ENCODE measurements around the gene AKR1C4. TPM values are rescaled to one million over a fixed set of nuclear protein-coding genes. Genes with fewer than 3 reads are reported as not detected.
"Not testable (repeated sequence)": the region's sequence is repeated elsewhere in the genome, so short reads cannot be mapped to it uniquely, and the experiment has no call there.

AKR1C4 gene
- total RNA-seq, 1 donor from 2014 or later, result not detected

GRCh38 chr10:5168897-5169420, 27.7 kb upstream of the AKR1C4 start:
- Histone ChIP-seq H3K36me3 (ENCODE audit: control insufficient read depth, insufficient read depth, low read length) (no peaks in the 10 kb centered on the region), H3K4me3 (ENCODE audit: low read depth, low read length) (no peak overlapping the region), H3K27me3 (ENCODE audit: control insufficient read depth, insufficient read depth, low read length) (no peaks in the 10 kb centered on the region)
- no peak for TF ChIP-seq CTCF (IDR thresholded peaks at IDR 0.05; ENCODE audit: insufficient read depth, low read length, severe bottlenecking)
- DNase-seq (ENCODE audit: low read depth) (no peak), FAIRE-seq (no peak)

GRCh38 chr10:5175581-5175980, 21.1 kb upstream of the AKR1C4 start:
- H3K36me3 ChIP-seq (ENCODE audit: control insufficient read depth, insufficient read depth, low read length); FAIRE-seq; H3K27me3 ChIP-seq (ENCODE audit: control insufficient read depth, insufficient read depth, low read length); DNase-seq (ENCODE audit: low read depth); H3K4me3 ChIP-seq (ENCODE audit: low read depth, low read length): not testable (repeated sequence)

GRCh38 chr10:5180503-5180902, 16.1 kb upstream of the AKR1C4 start:
- not testable (repeated sequence) for DNase-seq (ENCODE audit: low read depth); H3K36me3 ChIP-seq (ENCODE audit: control insufficient read depth, insufficient read depth, low read length); H3K27me3 ChIP-seq (ENCODE audit: control insufficient read depth, insufficient read depth, low read length); FAIRE-seq; H3K4me3 ChIP-seq (ENCODE audit: low read depth, low read length)

GRCh38 chr10:5183923-5184322, 12.7 kb upstream of the AKR1C4 start:
- H3K27me3 ChIP-seq (ENCODE audit: control insufficient read depth, insufficient read depth, low read length), result no peaks in the 10 kb centered on the region
- H3K36me3 ChIP-seq (ENCODE audit: control insufficient read depth, insufficient read depth, low read length), result no peaks in the 10 kb centered on the region
- no peak for DNase-seq (ENCODE audit: low read depth)
- no peak overlapping the region for H3K4me3 ChIP-seq (ENCODE audit: low read depth, low read length)
- no peak for TF ChIP-seq CTCF (IDR thresholded peaks at IDR 0.05; ENCODE audit: insufficient read depth, low read length, severe bottlenecking)
- FAIRE-seq, result no peak

GRCh38 chr10:5184987-5185775, 11.5 kb upstream of the AKR1C4 start, which contains the start of gene AKR1C8:
AKR1C8 (minus strand) TSS chr10:5185150; CDS start chr10:5185104, 46 bp downstream.
- no peak for TF ChIP-seq CTCF (IDR thresholded peaks at IDR 0.05; ENCODE audit: insufficient read depth, low read length, severe bottlenecking)
- no peak for DNase-seq (ENCODE audit: low read depth)
- no peaks in the 10 kb centered on the region for H3K36me3 ChIP-seq (ENCODE audit: control insufficient read depth, insufficient read depth, low read length)
- H3K27me3 ChIP-seq (ENCODE audit: control insufficient read depth, insufficient read depth, low read length), result no peaks in the 10 kb centered on the region
- H3K4me3 ChIP-seq (ENCODE audit: low read depth, low read length), result no peak within 1 kb of the TSS
- no peak for FAIRE-seq

GRCh38 chr10:5187867-5188266, 8.8 kb upstream of the AKR1C4 start:
- H3K4me3 ChIP-seq (ENCODE audit: low read depth, low read length), result no peak overlapping the region
- FAIRE-seq (no peak), DNase-seq (ENCODE audit: low read depth) (no peak)
- TF ChIP-seq CTCF (IDR thresholded peaks at IDR 0.05; ENCODE audit: insufficient read depth, low read length, severe bottlenecking), result no peak
- H3K27me3 ChIP-seq (ENCODE audit: control insufficient read depth, insufficient read depth, low read length), result no peaks in the 10 kb centered on the region
- no peaks in the 10 kb centered on the region for H3K36me3 ChIP-seq (ENCODE audit: control insufficient read depth, insufficient read depth, low read length)

Data from bronchial epithelial cell (primary cell).